RPMI8226 (cell line): Measurements from ENCODE around the gene TEX47.

ENCODE experiments used
- DNase-seq: peaks from one replicate; pipeline ENCODE4 v3.0.0-alpha.2; 2015

The TEX47 gene

DNA sequence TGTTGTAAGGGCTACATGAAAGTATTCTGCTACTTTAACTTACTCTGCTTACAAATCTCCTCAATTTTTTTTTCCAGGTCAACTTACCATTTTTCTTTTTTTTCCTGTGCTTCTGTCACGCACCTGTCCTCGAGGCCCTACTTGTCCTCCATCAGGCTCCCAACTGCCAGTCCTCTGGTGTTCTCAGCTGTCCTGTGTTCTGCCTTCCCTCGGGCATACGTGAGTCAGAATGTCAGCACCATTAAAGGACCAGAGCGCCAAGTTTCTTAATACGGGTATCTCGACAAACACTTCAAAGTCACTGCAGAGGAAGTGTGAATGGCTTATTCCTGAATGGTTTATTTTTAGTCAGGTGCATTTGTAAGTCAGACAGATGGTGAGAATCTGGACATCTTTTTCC is at the start of gene TEX47:
Gene TEX47 (minus strand): TSS at position 185 of the 400 bp plus-strand sequence. CDS start 795 bp downstream, outside the sequence.
- DNase-seq: no peak

GRCh38 chr7:88845091-88845490 is 49.6 kb upstream of the TEX47 start:
- no peak for DNase-seq

DNA sequence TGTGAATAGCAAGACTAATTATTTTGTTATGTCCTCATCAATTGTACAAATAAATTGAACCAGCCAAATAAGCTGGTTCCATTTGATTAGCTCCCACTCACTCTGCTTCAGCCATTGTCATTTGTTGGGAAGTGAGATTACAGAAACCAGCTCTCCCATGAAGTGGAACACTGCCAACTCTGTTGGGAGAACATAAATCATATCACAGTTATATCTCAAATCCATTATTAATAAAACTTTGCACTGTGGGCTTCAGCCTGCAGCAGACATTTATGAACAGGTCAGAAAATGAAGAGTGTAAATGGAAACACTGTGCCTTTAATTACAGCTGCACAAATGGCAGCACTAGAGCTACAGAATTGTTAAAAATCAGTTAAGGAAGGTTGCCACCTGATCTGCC is 46.7 kb upstream of the TEX47 start:
- DNase-seq: no peak

- peak; percentile 59 for DNase-seq
Measured at GRCh38 chr7:88835147-88835728, 39.7 kb upstream of the TEX47 start.

GRCh38 chr7:88826222-88826621 is 30.7 kb upstream of the TEX47 start:
- no peak for DNase-seq

DNA sequence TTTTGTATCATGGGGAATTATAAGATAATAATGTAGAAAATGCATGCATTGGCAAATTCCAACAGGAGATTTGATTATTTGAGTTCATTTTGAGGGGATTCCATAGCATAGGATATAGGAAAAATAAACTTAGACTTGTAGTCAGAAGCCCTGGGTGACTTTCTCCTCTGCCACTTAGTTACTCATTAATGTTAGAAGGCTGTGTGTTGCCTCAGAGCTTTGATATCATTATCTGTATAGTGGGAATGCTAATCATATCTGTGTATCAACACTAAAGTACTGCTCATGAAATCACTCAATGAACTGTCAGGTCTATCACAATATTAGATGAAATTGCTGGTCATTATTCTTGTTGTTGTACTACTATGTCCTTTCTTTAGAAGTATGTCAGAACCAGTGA is 23.0 kb upstream of the TEX47 start:
- no peak for DNase-seq

DNA sequence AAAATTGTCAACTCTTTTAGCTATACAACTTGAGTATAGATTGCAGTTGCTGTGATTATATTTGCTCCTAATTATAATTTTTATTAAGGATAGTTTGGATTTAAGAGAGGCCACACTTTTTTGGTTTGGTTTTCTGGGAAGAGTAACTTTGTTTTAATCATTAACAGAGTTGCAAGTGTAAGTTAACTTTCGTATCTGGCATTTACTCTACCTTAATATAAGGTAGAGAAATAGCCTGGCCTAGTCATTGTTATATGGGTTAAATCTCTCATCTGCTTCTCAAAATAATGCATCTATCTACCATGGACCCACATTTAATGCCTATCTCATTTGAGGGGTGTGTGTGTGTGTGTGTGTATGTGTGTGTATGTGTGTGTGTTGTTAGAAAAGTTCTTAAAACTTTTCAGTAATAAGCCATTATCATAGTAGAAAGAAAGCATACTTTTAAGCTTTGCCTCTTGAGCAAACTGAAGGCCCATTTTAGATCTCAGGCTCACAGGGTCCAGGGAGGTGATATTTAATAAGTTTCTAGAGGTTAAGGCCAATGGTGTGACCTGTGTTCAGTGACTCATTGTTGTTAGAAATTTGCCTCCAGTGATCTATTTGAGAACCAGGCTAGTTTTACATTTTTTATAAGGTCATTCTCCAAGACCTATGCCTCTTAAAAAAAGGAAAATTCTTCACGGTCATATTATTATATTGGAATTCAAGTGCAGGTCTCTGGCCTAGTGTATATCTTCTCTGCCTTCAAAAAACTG is 10.9 kb upstream of the TEX47 start:
- DNase-seq: no peak

GRCh38 chr7:88801046-88801445 is 5.5 kb upstream of the TEX47 start:
- DNase-seq: no peak

GRCh38 chr7:88792361-88792760 is 3.2 kb downstream of the TEX47 start:
- DNase-seq: no peak

- no peak for DNase-seq
Measured at GRCh38 chr7:88791891-88792290, 3.6 kb downstream of the TEX47 start.

GRCh38 chr7:88789480-88790064 is 6.0 kb downstream of the TEX47 start:
- peak; percentile 31 for DNase-seq

GRCh38 chr7:88787777-88788176 is 7.8 kb downstream of the TEX47 start:
- DNase-seq: no peak

- DNase-seq: no peak
Measured at GRCh38 chr7:88775838-88776237, 19.7 kb downstream of the TEX47 start.

DNA sequence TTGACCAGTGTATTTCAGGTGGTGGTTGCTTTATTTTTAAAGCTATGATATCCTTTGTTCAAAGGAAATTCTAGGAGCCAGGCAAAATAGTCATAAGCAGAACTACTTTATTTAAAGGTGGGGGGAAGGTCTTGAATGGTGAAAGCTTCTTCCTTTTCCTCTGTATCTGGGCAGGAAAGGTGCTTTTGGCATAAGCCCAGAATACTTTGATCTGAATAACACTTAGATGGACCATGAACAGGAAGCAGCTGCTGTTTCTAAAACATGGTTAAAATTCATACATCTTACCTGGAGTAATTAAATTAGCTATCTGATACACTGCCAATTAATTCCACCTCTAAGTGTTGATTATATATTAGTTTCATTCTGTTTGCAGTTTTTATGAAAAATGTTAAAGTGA is 22.8 kb downstream of the TEX47 start:
- no peak for DNase-seq

DNA sequence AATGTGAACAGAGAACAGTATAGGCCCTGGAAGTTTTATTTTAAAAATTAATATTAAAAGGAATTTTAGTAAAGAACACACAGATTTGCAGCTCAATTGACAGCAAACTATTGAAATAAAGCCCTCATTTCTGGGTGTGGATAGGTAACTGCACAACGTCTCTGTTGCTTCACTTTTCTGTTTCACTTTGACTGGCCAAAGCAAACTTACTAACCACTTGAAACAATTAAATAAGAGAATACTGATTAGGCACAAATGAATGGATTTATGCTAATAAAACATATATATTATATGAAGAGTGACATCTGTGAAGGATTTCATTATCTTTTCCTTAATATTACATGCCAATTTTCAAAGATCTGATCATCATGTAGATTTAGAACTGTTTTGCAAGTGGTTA is 24.1 kb downstream of the TEX47 start:
- DNase-seq: no peak

GRCh38 chr7:88761779-88762178 is 33.8 kb downstream of the TEX47 start:
- DNase-seq: no peak

DNA sequence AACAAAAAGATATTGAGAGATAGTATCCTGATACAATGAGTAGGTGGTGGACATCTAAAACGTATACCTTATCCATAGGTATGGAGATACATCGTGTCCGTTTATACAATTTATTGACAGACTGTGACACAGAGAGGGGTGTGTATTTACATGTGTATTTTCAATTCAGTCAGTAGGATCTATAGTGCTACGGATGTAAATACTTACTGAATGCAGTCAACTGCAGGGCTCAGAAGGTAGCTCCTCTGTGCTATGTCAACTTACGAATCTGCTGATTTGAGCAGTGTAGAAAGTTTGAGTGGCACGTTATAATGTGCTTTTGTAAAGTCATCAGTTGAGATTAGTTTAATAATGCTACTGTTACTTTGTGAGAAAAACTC is 35.4 kb downstream of the TEX47 start:
- no peak for DNase-seq

DNA sequence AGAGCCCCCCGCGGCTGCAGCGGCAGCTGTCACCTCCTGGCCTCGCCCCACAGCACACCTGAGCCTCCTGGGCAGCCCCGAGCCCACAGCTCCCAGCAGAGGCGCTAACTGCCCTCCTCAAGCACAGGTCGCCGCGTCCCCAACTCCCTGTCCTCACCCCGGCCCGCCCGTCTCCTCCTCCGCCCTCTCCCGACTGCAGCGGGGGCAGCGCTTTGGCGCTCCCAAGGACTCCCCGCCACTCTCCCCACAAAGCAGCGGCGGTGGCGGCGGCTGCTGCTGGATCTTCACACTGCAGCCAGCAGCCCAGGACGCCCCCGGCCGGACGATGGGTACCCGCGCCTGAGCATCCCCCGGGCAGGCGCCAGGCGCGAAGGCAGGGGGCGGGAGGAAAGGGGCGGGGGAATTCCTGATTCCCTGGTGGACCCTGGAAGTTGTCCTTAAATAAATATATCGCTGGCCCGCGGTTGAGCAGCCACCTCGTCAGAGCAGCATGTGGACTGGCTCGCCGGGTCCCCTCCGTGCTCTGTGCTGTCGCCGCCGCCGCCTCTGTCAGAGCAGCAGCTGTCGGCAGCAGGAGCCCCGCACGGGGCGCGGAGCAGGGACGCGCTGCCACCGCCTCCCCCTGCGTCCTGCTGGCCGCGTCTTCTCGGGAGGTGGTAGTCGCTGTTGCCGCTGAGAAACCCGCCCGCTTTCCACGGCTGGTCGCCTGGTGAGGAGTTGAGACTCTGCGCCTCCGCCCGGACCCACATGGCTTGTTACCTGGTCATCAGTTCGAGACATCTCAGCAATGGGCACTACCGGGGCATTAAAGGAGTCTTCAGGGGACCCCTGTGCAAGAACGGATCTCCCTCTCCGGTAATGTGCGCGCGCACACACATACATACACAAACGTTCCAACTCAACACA is 36.1 kb downstream of the TEX47 start, which contains the start of gene ZNF804B:
Gene ZNF804B (plus strand): TSS at position 471 of the 906 bp plus-strand sequence. CDS start 277 bp downstream, at position 748.
- no peak for DNase-seq

GRCh38 chr7:88758381-88759229 is 36.9 kb downstream of the TEX47 start:
- DNase-seq: peak; percentile 9

- DNase-seq: no peak
Measured at GRCh38 chr7:88757371-88757770, 38.2 kb downstream of the TEX47 start.

- DNase-seq: no peak
Measured at GRCh38 chr7:88756802-88757201, 38.7 kb downstream of the TEX47 start.

DNA sequence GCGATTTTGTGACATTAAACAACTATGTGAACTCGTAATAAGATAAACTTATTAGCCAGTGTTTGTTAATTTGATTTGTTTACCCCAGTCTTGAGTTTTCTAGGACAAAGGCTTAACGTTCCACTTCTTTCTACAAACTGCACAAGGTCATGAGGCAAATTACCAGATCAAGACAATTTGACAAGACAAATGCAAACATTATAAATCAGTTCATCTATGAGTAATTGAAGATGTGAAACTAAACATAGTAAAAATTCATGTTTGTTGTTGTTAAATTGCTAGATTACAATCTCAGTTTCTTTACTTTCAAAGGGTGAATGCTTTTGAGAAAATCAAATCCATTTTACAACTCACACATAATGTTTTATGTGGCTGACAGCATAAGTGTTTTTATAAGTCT is 49.4 kb downstream of the TEX47 start:
- no peak for DNase-seq
